WTC11 (cell line): ENCODE data around the gene EEFSEC.

Experiments
- CTCF ChIP-seq: fragments of 200-600 bp; IDR thresholded peaks from 2 replicates; pipeline ENCODE4 v1.8.0; 2022; ENCODE audit warnings: antibody characterized with exemption
- SP1 ChIP-seq: sonication (generic); formaldehyde crosslinking; conservative IDR thresholded peaks from 2 replicates; pipeline ENCODE4 v1.8.1; 2022; ENCODE audit warnings: missing genetic modification reagents
- ZNF121 ChIP-seq: sonication (generic); formaldehyde crosslinking; IDR thresholded peaks from 2 replicates; pipeline ENCODE4 v1.8.0; 2023; ENCODE audit warnings: missing genetic modification reagents
- ZNF219 ChIP-seq: sonication (generic); formaldehyde crosslinking; IDR thresholded peaks from 2 replicates; pipeline ENCODE4 v1.8.0; 2023; ENCODE audit warnings: missing genetic modification reagents, mild to moderate bottlenecking, borderline replicate concordance
- TF ChIP-seq, protein P1 (sequence below): sonication (generic); formaldehyde crosslinking; IDR thresholded peaks from 2 replicates; pipeline ENCODE4 v1.8.1; 2023; ENCODE audit warnings: mild to moderate bottlenecking, missing genetic modification reagents
- TF ChIP-seq, protein P2 (sequence below): sonication (generic); formaldehyde crosslinking; IDR thresholded peaks from 2 replicates; pipeline ENCODE4 v1.8.1; 2022; ENCODE audit warnings: mild to moderate bottlenecking, missing genetic modification reagents, moderate library complexity, borderline replicate concordance
- TF ChIP-seq, protein P3 (sequence below): sonication (generic); formaldehyde crosslinking; IDR thresholded peaks from 2 replicates; pipeline ENCODE4 v1.8.1; 2023; ENCODE audit warnings: mild to moderate bottlenecking, moderate library complexity, missing genetic modification reagents
- TF ChIP-seq, protein P4 (sequence below): sonication (generic); formaldehyde crosslinking; IDR thresholded peaks from 2 replicates; pipeline ENCODE4 v1.8.1; 2022; ENCODE audit warnings: mild to moderate bottlenecking, moderate library complexity, missing genetic modification reagents

- TF ChIP-seq ZNF121 (CRISPR knock-in tag) (no peak), CTCF (no peak), ZNF219 (no peak), SP1 (CRISPR knock-in tag) (no peak)
- TF ChIP-seq, protein P1, sequence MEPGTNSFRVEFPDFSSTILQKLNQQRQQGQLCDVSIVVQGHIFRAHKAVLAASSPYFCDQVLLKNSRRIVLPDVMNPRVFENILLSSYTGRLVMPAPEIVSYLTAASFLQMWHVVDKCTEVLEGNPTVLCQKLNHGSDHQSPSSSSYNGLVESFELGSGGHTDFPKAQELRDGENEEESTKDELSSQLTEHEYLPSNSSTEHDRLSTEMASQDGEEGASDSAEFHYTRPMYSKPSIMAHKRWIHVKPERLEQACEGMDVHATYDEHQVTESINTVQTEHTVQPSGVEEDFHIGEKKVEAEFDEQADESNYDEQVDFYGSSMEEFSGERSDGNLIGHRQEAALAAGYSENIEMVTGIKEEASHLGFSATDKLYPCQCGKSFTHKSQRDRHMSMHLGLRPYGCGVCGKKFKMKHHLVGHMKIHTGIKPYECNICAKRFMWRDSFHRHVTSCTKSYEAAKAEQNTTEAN (CRISPR knock-in tag): no peak
- TF ChIP-seq, protein P2, sequence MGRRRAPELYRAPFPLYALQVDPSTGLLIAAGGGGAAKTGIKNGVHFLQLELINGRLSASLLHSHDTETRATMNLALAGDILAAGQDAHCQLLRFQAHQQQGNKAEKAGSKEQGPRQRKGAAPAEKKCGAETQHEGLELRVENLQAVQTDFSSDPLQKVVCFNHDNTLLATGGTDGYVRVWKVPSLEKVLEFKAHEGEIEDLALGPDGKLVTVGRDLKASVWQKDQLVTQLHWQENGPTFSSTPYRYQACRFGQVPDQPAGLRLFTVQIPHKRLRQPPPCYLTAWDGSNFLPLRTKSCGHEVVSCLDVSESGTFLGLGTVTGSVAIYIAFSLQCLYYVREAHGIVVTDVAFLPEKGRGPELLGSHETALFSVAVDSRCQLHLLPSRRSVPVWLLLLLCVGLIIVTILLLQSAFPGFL (CRISPR knock-in tag): no peak
- TF ChIP-seq, protein P3, sequence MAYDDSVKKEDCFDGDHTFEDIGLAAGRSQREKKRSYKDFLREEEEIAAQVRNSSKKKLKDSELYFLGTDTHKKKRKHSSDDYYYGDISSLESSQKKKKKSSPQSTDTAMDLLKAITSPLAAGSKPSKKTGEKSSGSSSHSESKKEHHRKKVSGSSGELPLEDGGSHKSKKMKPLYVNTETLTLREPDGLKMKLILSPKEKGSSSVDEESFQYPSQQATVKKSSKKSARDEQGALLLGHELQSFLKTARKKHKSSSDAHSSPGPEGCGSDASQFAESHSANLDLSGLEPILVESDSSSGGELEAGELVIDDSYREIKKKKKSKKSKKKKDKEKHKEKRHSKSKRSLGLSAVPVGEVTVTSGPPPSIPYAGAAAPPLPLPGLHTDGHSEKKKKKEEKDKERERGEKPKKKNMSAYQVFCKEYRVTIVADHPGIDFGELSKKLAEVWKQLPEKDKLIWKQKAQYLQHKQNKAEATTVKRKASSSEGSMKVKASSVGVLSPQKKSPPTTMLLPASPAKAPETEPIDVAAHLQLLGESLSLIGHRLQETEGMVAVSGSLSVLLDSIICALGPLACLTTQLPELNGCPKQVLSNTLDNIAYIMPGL (CRISPR knock-in tag): no peak
- TF ChIP-seq, protein P4, sequence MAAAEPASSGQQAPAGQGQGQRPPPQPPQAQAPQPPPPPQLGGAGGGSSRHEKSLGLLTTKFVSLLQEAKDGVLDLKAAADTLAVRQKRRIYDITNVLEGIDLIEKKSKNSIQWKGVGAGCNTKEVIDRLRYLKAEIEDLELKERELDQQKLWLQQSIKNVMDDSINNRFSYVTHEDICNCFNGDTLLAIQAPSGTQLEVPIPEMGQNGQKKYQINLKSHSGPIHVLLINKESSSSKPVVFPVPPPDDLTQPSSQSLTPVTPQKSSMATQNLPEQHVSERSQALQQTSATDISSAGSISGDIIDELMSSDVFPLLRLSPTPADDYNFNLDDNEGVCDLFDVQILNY (CRISPR knock-in tag): no peak
These were observed 239.7 kb downstream of the EEFSEC start for GRCh38 chr3:128392818-128393544.
